Heart left ventricle (tissue), 13 donors: Measurements from ENCODE around the gene ALG9.

Experiments
- POLR2A ChIP-seq, 2 donors: fragments of 450-650 bp; IDR thresholded peaks; one replicate each; pipeline ENCODE4 v1.6.1; 2017; ENCODE audit warnings: antibody characterized with exemption in 2 of 2, mild to moderate bottlenecking in 2 of 2, moderate library complexity in 2 of 2
- TF ChIP-seq, protein P1 (sequence below), 12 donors: fragments of 200-600 bp; sonication (generic) in 4 of 12; IDR thresholded peaks; one replicate each; pipeline versions ENCODE4 v1.5.0 to v1.8.0; 2018 to 2022; ENCODE audit warnings: antibody characterized with exemption in 12 of 12, mild to moderate bottlenecking in 5 of 12
- donor health status: ischemic (EF 13 %, LVEDD 7.1; RV severe dilation, severe dysfunction).
- donor health status: DM: no; HTN: yes; CAD: no.
- donor health status: DM: no; HTN: no; CAD: no.
- donor health status: ischemic (EF 25% LVEDD 6.9; RV normal size, moderate dysfunction).
- donor health status: ischemic (EF 25% LVEDD 5.7; RV mildly dilated, moderate dysfunction).
- donor health status: ischemic (EF 35%, LVEDD 5.7; RV mildly dilated, moderate dysfunction).
- donor health status: nonischemic (EF 11% LVEDD 7.7; RV severe dilation, severe dysfunction).
- donor health status: DM: yes; HTN: yes; CAD: no.
- donor health status: PGD.
- donor health status: ischemic (EF 29% LVEDD 5.4; RV normal size, mild dysfunction).
- donor health status: nonischemic (EF 23%, LVEDD 6.1; RV moderate dilation, normal function).

DNA sequence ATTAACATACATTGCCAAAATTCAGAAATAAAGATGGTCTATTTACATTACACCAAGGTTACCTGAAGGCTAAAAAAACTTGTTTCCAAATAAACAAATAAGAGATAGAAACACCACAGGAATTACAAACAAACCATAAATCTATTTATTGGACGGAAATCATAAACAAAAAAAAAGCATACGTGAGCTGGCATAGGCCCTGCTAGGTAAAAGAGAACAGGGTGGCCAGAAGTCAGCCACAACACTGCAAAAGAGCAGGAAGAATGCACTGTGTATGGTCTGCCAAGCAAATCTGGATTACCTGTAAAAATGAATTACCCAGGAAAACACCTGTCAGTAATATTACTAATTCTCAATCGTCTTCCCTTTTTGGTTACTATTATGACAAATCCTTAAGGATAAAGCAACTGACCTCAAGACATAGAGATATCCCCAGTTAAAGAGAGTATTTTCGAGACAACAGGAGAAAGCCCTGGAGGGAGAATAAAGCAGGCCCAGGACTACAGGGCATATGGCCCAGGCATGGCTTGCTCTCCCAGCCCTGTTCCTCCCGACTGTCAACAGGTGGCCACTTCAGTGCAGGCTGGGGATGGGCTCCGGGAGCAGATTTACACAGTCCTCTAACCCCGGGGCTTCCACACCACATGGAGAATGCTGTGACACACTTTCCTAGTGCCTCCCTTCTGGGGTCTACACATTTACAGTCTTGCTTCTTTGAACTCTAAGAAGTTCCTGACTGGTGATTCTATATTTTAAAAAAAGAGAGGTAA is 123.2 kb downstream of the ALG9 start:
- TF ChIP-seq, protein P1, sequence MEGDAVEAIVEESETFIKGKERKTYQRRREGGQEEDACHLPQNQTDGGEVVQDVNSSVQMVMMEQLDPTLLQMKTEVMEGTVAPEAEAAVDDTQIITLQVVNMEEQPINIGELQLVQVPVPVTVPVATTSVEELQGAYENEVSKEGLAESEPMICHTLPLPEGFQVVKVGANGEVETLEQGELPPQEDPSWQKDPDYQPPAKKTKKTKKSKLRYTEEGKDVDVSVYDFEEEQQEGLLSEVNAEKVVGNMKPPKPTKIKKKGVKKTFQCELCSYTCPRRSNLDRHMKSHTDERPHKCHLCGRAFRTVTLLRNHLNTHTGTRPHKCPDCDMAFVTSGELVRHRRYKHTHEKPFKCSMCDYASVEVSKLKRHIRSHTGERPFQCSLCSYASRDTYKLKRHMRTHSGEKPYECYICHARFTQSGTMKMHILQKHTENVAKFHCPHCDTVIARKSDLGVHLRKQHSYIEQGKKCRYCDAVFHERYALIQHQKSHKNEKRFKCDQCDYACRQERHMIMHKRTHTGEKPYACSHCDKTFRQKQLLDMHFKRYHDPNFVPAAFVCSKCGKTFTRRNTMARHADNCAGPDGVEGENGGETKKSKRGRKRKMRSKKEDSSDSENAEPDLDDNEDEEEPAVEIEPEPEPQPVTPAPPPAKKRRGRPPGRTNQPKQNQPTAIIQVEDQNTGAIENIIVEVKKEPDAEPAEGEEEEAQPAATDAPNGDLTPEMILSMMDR (IDR thresholded peaks at IDR 0.05) = no peak
- TF ChIP-seq POLR2A (IDR thresholded peaks at IDR 0.05) = no peak
